HepG2 (cell line): ENCODE results near the gene BAHD1. TPM values are rescaled to one million over a fixed set of nuclear protein-coding genes. Genes with fewer than 3 reads are reported as not detected.

Experiments
- IRX3 ChIP-seq: sonication (generic); formaldehyde crosslinking; IDR thresholded peaks from 2 replicates; pipeline ENCODE4 v1.8.1; 2023; ENCODE audit warnings: mild to moderate bottlenecking, low read depth, missing genetic modification reagents, borderline replicate concordance
- KLF12 ChIP-seq: sonication (generic); formaldehyde crosslinking; IDR thresholded peaks from 2 replicates; pipeline ENCODE4 v1.4.0; 2020; ENCODE audit warnings: missing genetic modification reagents, borderline replicate concordance
- SRSF1 ChIP-seq: fragments of 200-400 bp; formaldehyde crosslinking; optimal IDR thresholded peaks from 2 replicates; pipeline ENCODE3; 2017; ENCODE audit warnings: mild to moderate bottlenecking, low read depth, low read length, moderate library complexity
- ZNF274 ChIP-seq: sonication (generic); formaldehyde crosslinking; IDR thresholded peaks from 2 replicates; pipeline ENCODE4 v1.5.1; 2020; ENCODE audit warnings: mild to moderate bottlenecking, missing genetic modification reagents
- ZNF558 ChIP-seq: sonication (generic); formaldehyde crosslinking; IDR thresholded peaks from 2 replicates; pipeline ENCODE4 v1.9.0; 2022; ENCODE audit warnings: mild to moderate bottlenecking, missing genetic modification reagents, borderline replicate concordance
- polyA plus RNA-seq, 8 experiments: library from polyadenylated mRNA; depleted of rRNA in 3 of 8; stranded (reverse) in 7 of 8; unstranded in 1 of 8; fragments of >200 nt; fragmentation: Illumina TruSeq in 4 of 8; extraction: Trizol in 4 of 8; gene quantifications; 2 replicates each; pipeline versions ENCODE4 v1.2.1 to v1.2.3, GENCODE V29; 2011 to 2016; ENCODE audit warnings: low read depth in 4 of 8, missing spikeins in 1 of 8, mixed read lengths in 1 of 8; ENCODE audit not compliant: insufficient read depth in 1 of 8
- total RNA-seq, 5 experiments: library from RNA; depleted of rRNA; stranded (reverse); fragments of >200 nt; fragmentation: Illumina TruSeq; extraction: Trizol; gene quantifications; 2 replicates each; pipeline ENCODE4 v1.2.3, GENCODE V29; 2016; ENCODE audit warnings: low read depth in 1 of 5
- TF ChIP-seq, protein P1 (sequence below): sonication (generic); formaldehyde crosslinking; IDR thresholded peaks from one replicate; pipeline ENCODE4 v1.5.1; 2020; ENCODE audit warnings: mild to moderate bottlenecking, missing genetic modification reagents; ENCODE audit errors: not compliant biosample characterization
- TF ChIP-seq, protein P2 (sequence below): sonication (generic); formaldehyde crosslinking; IDR thresholded peaks from 2 replicates; pipeline ENCODE4 v1.4.0; 2020; ENCODE audit warnings: low read depth, missing genetic modification reagents
- TF ChIP-seq, protein P3 (sequence below): sonication (generic); formaldehyde crosslinking; IDR thresholded peaks from 2 replicates; pipeline ENCODE4 v1.5.1; 2020; ENCODE audit warnings: missing genetic modification reagents, mild to moderate bottlenecking, borderline replicate concordance

The BAHD1 gene
- total and polyA plus RNA-seq, 2 of the 13 experiments (the other 11 are each of a cell fraction or from before 2014, with no cell fraction given) = 3.3 to 8.7 TPM

DNA sequence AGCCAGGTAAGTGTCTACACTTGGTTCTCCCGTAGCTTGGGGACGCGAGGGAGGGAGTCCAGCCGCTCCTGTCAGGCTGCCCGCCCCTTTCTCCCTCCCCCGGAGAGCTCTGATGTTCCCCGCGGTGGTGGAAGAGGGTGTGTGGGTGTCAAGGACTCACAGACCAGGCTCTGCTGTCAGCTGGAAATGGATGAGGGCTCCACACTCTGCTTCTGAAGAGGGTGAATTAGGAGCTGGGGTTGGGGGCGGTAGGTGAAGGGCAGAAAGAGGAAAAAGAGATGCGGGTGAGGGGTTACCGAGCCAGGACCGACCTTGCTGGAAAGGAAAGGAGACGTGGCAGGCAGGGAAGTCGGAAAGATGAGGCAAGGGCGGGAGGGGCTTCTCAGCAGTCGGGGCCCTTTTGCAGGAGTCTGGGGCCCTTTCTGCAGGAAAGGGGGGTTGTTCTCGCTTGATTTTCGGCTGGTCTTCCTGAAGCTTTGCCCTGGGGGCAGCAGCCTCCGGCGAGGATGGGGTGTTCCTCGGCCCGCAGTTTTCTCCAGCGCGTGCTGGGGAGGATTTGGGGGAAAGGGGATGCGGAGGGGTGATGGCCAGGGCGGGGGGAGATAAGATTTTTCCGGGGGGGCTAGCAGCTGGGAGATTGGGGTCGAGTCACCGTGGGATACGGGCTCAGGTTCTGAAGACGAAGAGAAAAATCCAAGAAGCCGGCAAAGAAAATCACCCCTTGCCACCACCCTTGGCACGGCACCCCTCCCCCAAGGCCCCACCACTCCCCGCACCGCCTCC is 602 bp upstream of the BAHD1 start (continued):
- TF ChIP-seq, protein P1, sequence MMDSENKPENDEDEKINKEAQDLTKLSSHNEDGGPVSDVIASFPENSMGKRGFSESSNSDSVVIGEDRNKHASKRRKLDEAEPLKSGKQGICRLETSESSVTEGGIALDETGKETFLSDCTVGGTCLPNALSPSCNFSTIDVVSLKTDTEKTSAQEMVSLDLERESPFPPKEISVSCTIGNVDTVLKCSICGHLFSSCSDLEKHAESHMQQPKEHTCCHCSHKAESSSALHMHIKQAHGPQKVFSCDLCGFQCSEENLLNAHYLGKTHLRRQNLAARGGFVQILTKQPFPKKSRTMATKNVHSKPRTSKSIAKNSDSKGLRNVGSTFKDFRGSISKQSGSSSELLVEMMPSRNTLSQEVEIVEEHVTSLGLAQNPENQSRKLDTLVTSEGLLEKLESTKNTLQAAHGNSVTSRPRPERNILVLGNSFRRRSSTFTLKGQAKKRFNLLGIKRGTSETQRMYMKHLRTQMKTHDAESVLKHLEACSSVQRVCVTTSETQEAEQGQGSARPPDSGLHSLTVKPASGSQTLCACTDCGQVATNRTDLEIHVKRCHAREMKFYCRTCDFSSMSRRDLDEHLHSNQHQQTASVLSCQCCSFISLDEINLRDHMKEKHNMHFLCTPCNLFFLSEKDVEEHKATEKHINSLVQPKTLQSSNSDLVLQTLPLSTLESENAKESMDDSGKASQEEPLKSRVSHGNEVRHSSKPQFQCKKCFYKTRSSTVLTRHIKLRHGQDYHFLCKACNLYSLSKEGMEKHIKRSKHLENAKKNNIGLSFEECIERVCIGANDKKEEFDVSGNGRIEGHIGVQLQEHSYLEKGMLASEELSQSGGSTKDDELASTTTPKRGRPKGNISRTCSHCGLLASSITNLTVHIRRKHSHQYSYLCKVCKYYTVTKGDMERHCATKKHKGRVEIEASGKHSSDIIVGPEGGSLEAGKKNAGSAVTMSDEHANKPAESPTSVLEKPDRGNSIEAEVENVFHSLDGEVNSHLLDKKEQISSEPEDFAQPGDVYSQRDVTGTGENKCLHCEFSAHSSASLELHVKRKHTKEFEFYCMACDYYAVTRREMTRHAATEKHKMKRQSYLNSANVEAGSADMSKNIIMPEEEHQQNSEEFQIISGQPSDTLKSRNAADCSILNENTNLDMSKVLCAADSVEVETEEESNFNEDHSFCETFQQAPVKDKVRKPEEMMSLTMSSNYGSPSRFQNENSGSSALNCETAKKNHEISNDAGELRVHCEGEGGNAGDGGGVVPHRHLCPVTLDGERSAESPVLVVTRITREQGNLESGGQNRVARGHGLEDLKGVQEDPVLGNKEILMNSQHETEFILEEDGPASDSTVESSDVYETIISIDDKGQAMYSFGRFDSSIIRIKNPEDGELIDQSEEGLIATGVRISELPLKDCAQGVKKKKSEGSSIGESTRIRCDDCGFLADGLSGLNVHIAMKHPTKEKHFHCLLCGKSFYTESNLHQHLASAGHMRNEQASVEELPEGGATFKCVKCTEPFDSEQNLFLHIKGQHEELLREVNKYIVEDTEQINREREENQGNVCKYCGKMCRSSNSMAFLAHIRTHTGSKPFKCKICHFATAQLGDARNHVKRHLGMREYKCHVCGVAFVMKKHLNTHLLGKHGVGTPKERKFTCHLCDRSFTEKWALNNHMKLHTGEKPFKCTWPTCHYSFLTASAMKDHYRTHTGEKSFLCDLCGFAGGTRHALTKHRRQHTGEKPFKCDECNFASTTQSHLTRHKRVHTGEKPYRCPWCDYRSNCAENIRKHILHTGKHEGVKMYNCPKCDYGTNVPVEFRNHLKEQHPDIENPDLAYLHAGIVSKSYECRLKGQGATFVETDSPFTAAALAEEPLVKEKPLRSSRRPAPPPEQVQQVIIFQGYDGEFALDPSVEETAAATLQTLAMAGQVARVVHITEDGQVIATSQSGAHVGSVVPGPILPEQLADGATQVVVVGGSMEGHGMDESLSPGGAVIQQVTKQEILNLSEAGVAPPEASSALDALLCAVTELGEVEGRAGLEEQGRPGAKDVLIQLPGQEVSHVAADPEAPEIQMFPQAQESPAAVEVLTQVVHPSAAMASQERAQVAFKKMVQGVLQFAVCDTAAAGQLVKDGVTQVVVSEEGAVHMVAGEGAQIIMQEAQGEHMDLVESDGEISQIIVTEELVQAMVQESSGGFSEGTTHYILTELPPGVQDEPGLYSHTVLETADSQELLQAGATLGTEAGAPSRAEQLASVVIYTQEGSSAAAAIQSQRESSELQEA = no peak
- peak; percentile 71; the same call in 1 of the 2 replicates for TF ChIP-seq ZNF274
- TF ChIP-seq IRX3 (CRISPR knock-in tag) = no peak
- TF ChIP-seq SRSF1 = no peak
- TF ChIP-seq KLF12 (CRISPR knock-in tag) = no peak
- TF ChIP-seq, protein P2, sequence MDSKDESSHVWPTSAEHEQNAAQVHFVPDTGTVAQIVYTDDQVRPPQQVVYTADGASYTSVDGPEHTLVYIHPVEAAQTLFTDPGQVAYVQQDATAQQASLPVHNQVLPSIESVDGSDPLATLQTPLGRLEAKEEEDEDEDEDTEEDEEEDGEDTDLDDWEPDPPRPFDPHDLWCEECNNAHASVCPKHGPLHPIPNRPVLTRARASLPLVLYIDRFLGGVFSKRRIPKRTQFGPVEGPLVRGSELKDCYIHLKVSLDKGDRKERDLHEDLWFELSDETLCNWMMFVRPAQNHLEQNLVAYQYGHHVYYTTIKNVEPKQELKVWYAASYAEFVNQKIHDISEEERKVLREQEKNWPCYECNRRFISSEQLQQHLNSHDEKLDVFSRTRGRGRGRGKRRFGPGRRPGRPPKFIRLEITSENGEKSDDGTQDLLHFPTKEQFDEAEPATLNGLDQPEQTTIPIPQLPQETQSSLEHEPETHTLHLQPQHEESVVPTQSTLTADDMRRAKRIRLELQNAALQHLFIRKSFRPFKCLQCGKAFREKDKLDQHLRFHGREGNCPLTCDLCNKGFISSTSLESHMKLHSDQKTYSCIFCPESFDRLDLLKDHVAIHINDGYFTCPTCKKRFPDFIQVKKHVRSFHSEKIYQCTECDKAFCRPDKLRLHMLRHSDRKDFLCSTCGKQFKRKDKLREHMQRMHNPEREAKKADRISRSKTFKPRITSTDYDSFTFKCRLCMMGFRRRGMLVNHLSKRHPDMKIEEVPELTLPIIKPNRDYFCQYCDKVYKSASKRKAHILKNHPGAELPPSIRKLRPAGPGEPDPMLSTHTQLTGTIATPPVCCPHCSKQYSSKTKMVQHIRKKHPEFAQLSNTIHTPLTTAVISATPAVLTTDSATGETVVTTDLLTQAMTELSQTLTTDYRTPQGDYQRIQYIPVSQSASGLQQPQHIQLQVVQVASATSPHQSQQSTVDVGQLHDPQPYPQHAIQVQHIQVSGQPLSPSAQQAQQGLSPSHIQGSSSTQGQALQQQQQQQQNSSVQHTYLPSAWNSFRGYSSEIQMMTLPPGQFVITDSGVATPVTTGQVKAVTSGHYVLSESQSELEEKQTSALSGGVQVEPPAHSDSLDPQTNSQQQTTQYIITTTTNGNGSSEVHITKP = no peak
- TF ChIP-seq, protein P3, sequence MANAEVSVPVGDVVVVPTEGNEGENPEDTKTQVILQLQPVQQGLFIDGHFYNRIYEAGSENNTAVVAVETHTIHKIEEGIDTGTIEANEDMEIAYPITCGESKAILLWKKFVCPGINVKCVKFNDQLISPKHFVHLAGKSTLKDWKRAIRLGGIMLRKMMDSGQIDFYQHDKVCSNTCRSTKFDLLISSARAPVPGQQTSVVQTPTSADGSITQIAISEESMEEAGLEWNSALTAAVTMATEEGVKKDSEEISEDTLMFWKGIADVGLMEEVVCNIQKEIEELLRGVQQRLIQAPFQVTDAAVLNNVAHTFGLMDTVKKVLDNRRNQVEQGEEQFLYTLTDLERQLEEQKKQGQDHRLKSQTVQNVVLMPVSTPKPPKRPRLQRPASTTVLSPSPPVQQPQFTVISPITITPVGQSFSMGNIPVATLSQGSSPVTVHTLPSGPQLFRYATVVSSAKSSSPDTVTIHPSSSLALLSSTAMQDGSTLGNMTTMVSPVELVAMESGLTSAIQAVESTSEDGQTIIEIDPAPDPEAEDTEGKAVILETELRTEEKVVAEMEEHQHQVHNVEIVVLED (CRISPR knock-in tag) = no peak
- no peak for TF ChIP-seq ZNF558 (CRISPR knock-in tag)
